ENCODE data around the gene ACTR3C.
A peak's percentile ranks its signal among the peaks of the same experiment; 100 is the strongest.

ACTR3C gene

GRCh38 chr7:150322833-150323681, at the start of gene ACTR3C, which contains the start of gene LRRC61:
TSS of gene ACTR3C (minus strand) at chr7:150323545. CDS start at chr7:150295296, 28,249 bp downstream.
TSS of gene LRRC61 (plus strand) at chr7:150323355. CDS start at chr7:150336862, 13,507 bp downstream.
- peak; percentile 45 for DNase-seq

GRCh38 chr7:150372271-150373048, 49.1 kb upstream of the ACTR3C start:
- DNase-seq, result no peak

GRCh38 chr7:150371996-150372270, 48.6 kb upstream of the ACTR3C start:
- DNase-seq, result no peak

- DNase-seq, result no peak
These were observed 48.0 kb upstream of the ACTR3C start for GRCh38 chr7:150371131-150371995.

- no peak for DNase-seq
These were observed 47.3 kb upstream of the ACTR3C start for GRCh38 chr7:150370612-150371071.

GRCh38 chr7:150369748-150370501, 46.6 kb upstream of the ACTR3C start:
- DNase-seq, result no peak

- DNase-seq, result peak; percentile 53
These were observed 45.8 kb upstream of the ACTR3C start for GRCh38 chr7:150368884-150369747.

GRCh38 chr7:150368096-150368883, 44.9 kb upstream of the ACTR3C start, which contains the start of gene REPIN1:
TSS of gene REPIN1 (plus strand) at chr7:150368822. CDS start at chr7:150369712, 890 bp downstream.
- peak; percentile 64 for DNase-seq

- no peak for DNase-seq
These were observed 44.3 kb upstream of the ACTR3C start for GRCh38 chr7:150367677-150368095.

GRCh38 chr7:150365673-150366398, 42.5 kb upstream of the ACTR3C start:
- DNase-seq, result no peak

GRCh38 chr7:150365194-150365593, 41.8 kb upstream of the ACTR3C start:
- no peak for DNase-seq

- DNase-seq, result no peak
These were observed 40.5 kb upstream of the ACTR3C start for GRCh38 chr7:150363872-150364271.

GRCh38 chr7:150363370-150363769, 40.0 kb upstream of the ACTR3C start:
- DNase-seq, result no peak

GRCh38 chr7:150361807-150362621, 38.7 kb upstream of the ACTR3C start:
- no peak for DNase-seq

- no peak for DNase-seq
These were observed 38.1 kb upstream of the ACTR3C start for GRCh38 chr7:150361402-150361801.

- DNase-seq, result no peak
These were observed 37.2 kb upstream of the ACTR3C start for GRCh38 chr7:150360363-150361058.

GRCh38 chr7:150359622-150360362, 36.4 kb upstream of the ACTR3C start:
- no peak for DNase-seq

All from activated CD4-positive, alpha-beta T cell treated with anti-CD3 and anti-CD28 coated beads for 1 hour (primary cell).